Stimulated activated CD4-positive, alpha-beta T cell treated with anti-CD3 and anti-CD28 coated beads, Interleukin-12 subunit alpha, Interleukin-12 subunit beta, amount 100 ng/mL, for 48 hours (primary cell): ENCODE data around the gene FAM83E.
"Not testable (repeated sequence)": the region's sequence is repeated elsewhere in the genome, so short reads cannot be mapped to it uniquely, and the experiment has no call there.

Source experiments
- DNase-seq, 3 donors: peaks; one replicate each; pipeline ENCODE4 v3.0.0-alpha.2; 2020; ENCODE audit warnings: low read depth in 2 of 3, low spot score in 1 of 3

FAM83E gene

DNA sequence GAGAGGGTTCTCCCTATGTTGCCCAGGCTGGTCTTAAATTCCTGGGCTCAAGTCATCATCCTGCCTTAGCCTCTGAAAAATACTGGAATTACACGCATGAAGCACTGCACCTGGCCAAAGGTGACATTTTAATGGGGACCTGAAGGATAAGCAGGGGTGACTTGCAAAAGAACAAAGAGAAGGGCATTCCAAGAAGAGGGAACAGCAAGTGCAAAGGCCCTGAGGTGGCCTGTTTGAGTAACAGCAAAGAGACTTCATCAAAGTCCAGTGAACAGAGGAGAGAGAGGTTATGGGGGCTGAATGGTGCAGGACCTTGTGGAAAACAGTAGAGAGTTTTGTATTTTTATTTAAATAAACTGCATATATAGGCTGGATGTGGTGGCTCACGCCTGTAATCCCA, 27.0 kb upstream of the FAM83E start:
- no peak for DNase-seq

GRCh38 chr19:48639483-48640375, 24.9 kb upstream of the FAM83E start:
- no peak for DNase-seq

- no peak for DNase-seq
These were observed 24.0 kb upstream of the FAM83E start for GRCh38 chr19:48638831-48639381.

DNA sequence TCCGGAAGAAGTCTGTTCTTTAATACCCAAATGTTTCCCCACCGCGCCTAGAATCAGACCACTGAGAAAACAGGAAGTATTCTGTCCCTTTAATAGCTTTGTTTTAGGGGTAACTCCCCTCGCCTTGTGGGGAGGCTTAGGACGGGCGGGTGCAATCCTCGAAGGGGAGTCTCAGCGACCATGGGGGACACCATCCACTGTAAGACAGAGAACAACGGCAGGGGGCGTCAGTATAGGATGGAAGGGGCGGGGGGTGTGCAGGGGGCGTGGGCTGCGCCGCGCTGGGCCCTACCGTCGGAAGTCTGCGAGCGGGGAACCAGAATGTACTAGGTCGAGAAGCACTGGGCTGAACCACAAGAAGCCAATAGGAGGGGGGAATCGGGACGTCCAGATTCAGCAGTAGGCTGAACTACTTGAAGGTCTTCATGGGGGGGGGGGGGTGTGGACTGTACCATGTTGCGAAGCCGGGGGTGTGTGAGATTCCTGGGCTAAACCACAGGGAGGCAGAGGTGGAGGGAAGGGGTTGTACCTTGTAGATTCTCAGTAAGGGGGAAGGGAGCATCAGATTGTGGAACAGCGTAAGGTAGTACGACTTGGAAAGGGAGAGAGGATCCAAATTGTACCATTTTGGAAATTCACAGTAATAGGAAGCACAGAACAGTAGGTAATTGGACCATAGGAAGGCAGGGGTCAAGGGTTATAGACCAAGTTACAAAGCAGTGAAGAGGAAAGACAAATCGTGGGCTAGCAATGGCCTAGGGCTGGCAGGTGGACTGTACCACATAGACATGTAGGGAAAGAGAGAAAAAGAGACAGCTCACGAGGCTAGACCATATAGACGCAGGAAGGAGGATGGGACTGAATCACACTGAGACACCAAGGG, 23.3 kb upstream of the FAM83E start:
- peak; percentile 66 to 72 (median 67) for DNase-seq

DNA sequence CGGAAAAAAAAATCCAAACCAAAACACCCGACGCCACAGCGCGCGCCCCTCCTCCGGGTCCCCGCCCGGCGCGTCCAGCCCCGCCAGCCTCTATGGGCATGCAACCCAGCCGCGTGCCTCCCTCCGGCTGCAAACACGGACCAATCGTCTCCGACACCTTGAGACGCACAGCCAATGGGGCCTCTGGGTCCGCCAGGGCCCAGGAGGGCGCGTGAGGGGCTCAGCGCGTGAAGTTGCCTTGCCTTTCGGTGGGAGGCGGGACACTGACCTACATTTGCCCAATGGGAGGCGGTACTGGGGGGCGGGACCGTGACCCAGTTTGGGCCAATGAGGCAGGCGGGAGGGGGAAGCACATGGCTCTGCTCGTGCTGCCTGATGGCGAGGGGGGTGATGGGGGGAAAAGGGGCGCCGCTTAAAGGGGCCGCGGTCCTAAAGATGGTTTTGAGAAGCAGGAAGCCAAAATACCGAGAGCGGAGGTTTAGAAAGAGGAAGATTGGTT, 22.6 kb upstream of the FAM83E start:
- peak; percentile 94 to 97 (median 96) for DNase-seq

DNA sequence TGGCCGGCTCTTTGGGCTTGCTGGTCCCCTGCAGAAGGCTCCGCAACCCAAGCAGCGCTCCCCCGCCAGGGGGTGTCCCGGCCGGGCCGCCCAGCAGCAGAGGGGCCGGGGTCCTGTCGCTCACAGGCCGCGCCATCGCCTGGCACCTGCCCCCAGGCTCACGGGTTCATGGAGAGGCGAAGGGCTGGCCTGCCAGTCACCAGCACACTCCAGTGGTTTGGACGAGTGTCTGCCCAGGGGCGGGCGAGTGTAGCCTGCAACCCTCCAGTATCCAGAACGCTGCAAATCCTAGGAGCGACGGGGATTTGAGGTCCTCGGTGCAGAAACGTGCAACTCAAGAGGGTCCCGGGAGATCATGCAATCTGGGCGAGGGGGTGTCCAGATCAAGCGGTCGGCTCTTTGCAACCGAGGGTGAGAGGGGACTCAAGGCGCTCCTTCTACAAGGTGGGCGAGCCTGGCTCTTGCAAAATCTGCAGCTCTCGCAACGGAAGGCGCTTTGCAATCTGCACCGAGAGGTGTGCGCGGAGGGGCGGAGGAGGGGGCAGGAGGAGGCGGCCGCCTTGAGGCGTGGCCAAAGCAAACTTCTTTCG, 22.1 kb upstream of the FAM83E start, which contains the start of gene DBP:
TSS of gene DBP (minus strand) at position 521 of the 590 bp plus-strand sequence. CDS start at position 136, 385 bp downstream.
- DNase-seq = no peak

- DNase-seq = no peak
These were observed 21.3 kb upstream of the FAM83E start for GRCh38 chr19:48635966-48636858.

GRCh38 chr19:48635263-48635965, 20.5 kb upstream of the FAM83E start:
- DNase-seq = peak in 2 of 3 donors; percentile 61 to 70

GRCh38 chr19:48634424-48635262, 19.8 kb upstream of the FAM83E start:
- peak; percentile 89 to 93 (median 92) for DNase-seq

GRCh38 chr19:48634036-48634342, 19.1 kb upstream of the FAM83E start:
- DNase-seq = no peak

DNA sequence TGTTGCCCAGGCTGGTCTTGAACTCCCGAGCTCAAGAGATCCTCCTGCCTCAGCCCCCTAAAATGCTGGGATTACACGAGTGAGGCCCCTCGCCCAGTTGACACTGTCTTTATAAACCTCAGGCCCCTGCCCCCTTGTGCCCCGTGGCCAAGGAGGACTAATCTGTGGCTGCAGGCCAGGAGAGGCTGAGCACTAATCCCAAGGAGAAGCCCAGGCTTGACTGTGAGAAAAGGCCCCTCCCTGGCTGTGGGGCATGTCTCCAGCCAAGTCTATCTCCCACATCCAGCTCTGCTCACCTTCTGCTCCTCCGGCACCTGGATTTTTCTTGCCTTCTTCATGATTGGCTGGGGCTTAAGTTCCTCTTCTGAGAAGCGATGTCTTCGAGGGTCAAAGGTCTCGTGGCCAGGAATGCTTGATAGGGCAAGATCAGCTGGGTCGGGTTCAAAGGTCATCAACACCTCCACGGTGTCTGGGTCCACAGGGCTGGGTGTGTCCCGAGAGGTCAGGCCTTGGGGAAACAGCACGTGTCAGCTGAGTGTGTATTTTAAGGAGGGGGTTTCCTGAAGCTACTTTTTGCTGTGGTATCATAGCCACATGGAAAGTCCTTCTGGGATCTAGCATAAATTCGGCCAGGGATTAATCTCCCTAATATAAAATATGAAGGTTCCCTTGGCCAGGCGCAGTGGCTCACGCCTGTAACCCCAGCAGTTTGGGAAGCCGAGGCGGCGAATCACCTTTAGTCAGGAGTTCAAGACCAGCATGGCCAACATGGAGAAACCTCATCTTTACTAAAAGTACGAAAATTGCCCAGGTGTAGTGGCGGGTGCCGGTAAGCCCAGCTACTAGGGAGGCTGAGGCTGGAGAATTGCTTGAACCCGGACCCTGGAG, 18.5 kb upstream of the FAM83E start:
- no peak for DNase-seq

- no peak for DNase-seq
These were observed 17.8 kb upstream of the FAM83E start for GRCh38 chr19:48632692-48633147.

DNA sequence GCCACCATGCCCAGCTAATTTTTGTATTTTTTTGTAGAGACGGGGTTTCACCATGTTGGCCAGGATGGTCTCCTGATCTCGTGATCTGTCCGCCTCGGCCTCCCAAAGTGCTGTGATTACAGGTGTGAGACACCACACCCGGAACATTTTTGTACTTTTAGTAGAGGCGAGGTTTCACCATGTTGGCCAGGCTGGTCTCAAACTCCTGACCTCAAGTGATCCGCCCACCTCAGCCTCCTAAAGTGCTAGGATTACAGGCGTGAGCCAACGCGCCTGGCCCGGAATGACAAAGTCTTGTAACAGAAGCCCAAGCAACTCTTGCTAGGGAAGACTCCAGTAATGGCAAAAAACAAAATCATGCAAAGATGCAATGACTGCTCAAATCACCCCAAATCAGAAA, 17.4 kb upstream of the FAM83E start:
- not testable (repeated sequence) for DNase-seq

DNA sequence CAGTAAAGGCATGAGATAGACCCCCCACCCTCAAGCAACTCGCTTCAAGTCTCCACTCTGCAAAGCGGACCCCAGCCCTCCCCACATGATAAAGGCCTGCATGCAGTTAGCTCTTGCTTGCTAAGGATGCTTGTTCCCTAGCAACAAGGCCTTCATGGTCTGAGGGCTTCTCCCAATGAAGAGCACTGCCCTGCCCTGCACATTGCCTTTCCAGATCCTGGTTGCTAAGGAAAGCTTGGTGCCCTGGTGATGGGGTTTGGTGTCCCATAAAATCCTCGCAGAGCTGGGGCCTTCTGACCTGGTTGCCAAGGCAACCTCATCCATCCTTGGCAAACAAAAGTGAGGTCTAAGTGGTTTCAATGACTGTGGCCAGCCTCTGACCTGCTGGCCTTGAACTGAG, 16.3 kb upstream of the FAM83E start:
- no peak for DNase-seq

GRCh38 chr19:48630296-48631063, 15.6 kb upstream of the FAM83E start:
- no peak for DNase-seq

DNA sequence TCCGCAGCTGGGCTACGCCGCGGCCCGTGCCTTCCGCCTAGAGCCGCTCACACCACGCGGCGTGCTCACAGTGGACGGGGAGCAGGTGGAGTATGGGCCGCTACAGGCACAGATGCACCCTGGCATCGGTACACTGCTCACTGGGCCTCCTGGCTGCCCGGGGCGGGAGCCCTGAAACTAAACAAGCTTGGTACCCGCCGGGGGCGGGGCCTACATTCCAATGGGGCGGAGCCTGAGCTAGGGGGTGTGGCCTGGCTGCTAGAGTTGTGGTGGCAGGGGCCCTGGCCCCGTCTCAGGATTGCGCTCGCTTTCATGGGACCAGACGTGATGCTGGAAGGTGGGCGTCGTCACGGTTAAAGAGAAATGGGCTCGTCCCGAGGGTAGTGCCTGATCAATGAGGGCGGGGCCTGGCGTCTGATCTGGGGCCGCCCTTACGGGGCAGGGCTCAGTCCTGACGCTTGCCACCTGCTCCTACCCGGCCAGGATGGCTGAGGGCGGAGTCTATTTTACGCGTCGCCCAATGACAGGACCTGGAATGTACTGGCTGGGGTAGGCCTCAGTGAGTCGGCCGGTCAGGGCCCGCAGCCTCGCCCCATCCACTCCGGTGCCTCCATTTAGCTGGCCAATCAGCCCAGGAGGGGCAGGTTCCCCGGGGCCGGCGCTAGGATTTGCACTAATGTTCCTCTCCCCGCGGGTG, 14.9 kb upstream of the FAM83E start:
- DNase-seq = no peak
